ENCODE measurements around the gene LRRC1.

Gene LRRC1

DNA sequence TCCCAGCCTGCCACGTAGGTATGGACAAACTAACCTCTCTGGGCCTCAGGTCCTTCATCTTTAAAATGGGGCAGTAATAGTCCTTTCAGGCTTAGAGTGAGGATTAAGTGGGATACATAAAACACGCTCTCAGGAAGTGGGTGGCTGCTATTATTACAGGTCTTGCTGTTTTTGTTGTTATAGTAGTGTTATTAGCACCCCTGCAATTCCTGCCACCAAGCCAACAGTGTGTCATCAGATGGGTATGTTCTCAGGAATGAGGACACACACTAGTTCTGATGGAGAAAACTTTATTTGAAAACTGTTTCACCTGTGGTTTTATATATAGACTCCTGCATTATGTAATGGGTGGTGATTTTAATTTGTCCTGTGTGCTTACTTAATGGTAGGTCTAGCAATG is 131.7 kb downstream of the LRRC1 start:
- H3K4me1 ChIP-seq (ENCODE audit: control insufficient read depth, insufficient read depth, low read length) = peaks cover 21% of the 10 kb centered on the region
- H3K4me3 ChIP-seq (ENCODE audit: low read depth, low read length) = no peak overlapping the region
- no peaks in the 10 kb centered on the region for H3K9me3 ChIP-seq (ENCODE audit: control insufficient read depth, insufficient read depth, low read length)
- H3K36me3 ChIP-seq (ENCODE audit: control insufficient read depth, insufficient read depth, low read length) = no peaks in the 10 kb centered on the region
- H3K9ac ChIP-seq (ENCODE audit: low read depth, low read length) = no peak overlapping the region
- H3K27me3 ChIP-seq (ENCODE audit: control insufficient read depth, insufficient read depth, low read length) = no peaks in the 10 kb centered on the region
- no peak overlapping the region for H3K27ac ChIP-seq (ENCODE audit: low read depth, low read length)

DNA sequence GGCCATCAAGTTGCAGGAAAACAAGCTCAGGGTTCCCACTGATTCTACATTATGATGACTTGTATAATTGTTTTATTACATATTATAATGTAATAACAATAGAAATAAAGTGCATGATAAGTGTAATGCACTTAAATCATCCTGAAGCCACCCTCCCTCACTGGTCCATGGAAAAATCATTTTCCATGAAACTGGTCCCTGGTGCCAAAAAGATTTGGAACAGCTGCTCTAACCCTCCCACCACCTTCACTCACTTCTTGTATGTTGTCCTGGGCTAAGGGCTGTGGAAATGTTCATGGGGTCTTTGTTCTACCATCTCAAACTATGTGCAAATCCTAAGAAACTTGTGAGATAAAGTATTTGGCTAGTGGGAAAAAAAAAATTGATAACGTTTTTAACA is 133.8 kb downstream of the LRRC1 start:
- peaks cover 6% of the 10 kb centered on the region for H3K4me1 ChIP-seq (ENCODE audit: control insufficient read depth, insufficient read depth, low read length)
- H3K36me3 ChIP-seq (ENCODE audit: control insufficient read depth, insufficient read depth, low read length) = no peaks in the 10 kb centered on the region
- no peaks in the 10 kb centered on the region for H3K9me3 ChIP-seq (ENCODE audit: control insufficient read depth, insufficient read depth, low read length)
- H3K4me3 ChIP-seq (ENCODE audit: low read depth, low read length) = no peak overlapping the region
- H3K9ac ChIP-seq (ENCODE audit: low read depth, low read length) = no peak overlapping the region
- H3K27me3 ChIP-seq (ENCODE audit: control insufficient read depth, insufficient read depth, low read length) = no peaks in the 10 kb centered on the region
- no peak overlapping the region for H3K27ac ChIP-seq (ENCODE audit: low read depth, low read length)

DNA sequence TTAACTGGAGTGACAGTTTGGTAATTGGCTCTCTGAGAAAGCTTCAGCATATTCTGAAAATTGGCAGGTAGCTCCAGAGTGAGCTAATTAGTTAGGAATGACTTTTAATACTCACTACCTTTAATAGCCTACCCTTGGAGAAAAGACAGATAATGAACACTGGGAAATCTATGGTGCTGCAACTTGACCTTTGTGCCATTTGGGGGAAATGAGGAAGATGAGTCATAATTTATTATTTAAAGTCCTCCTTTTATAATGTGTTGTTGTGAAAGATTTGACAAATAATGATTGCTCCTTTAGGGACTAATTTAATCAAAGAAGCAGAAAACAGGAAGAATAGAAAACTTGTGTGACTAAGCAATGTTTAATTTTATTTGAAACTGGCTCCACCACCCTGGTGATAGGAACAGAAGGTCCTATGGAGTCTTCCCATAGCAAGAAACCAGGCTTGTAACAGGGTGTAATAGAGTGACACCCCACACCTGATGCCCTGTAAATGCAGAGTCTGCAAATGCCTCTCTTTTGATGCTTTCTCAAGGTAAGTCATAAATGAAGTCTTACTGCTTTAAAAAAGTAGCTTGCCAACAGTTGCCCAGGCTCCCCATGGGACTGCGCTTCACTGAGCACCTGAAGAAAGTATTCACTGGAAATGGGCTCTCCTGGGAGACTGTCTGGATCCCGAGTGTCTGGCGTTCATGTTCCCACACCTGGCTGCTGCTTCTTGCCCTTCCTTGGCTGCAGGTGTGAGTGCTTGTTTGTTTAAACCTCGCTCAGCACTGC is 134.4 kb downstream of the LRRC1 start:
- Histone ChIP-seq H3K27me3 (ENCODE audit: control insufficient read depth, insufficient read depth, low read length) (no peaks in the 10 kb centered on the region), H3K27ac (ENCODE audit: low read depth, low read length) (no peak overlapping the region), H3K9ac (ENCODE audit: low read depth, low read length) (no peak overlapping the region), H3K9me3 (ENCODE audit: control insufficient read depth, insufficient read depth, low read length) (no peaks in the 10 kb centered on the region), H3K4me3 (ENCODE audit: low read depth, low read length) (no peak overlapping the region), H3K4me1 (ENCODE audit: control insufficient read depth, insufficient read depth, low read length) (peaks cover 6% of the 10 kb centered on the region), H3K36me3 (ENCODE audit: control insufficient read depth, insufficient read depth, low read length) (no peaks in the 10 kb centered on the region)

DNA sequence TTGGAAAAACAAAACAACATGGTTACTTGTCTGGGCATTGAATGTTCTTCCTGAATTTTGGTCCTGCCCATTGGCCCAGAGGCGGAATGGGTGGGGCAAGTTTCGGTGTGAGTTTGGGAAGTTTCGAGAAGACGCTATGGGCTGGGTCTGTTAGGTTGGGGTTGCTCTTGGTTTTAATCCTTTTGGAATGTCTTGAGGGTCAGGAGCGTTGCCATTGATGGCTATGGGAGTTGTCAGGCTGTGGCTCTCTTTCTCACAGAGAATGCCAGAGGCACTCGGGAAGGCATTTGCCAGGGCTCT is 135.0 kb downstream of the LRRC1 start:
- H3K4me3 ChIP-seq (ENCODE audit: low read depth, low read length) = no peak overlapping the region
- H3K9ac ChIP-seq (ENCODE audit: low read depth, low read length) = no peak overlapping the region

DNA sequence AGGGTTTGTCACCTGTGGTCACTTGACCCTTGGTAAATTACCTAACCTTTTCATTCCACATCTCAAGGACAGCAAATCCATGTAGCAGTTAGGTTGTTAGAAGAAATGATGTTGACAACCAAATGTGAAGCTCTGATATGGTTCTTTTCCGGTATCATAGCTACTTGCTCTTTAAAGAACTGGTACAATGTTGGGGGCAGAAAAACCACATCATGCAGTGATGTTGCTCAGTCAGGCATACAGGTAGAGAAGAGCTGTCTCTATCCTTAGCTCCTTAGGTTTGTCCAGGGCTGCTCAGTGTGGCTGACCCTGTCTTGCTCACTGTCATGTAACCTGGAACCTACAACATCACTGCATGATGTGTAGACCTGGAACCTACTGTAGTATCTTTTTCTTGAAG is 135.5 kb downstream of the LRRC1 start:
- no peaks in the 10 kb centered on the region for H3K36me3 ChIP-seq (ENCODE audit: control insufficient read depth, insufficient read depth, low read length)
- no peak overlapping the region for H3K27ac ChIP-seq (ENCODE audit: low read depth, low read length)
- H3K9ac ChIP-seq (ENCODE audit: low read depth, low read length) = no peak overlapping the region
- H3K27me3 ChIP-seq (ENCODE audit: control insufficient read depth, insufficient read depth, low read length) = no peaks in the 10 kb centered on the region
- H3K4me3 ChIP-seq (ENCODE audit: low read depth, low read length) = no peak overlapping the region
- no peaks in the 10 kb centered on the region for H3K9me3 ChIP-seq (ENCODE audit: control insufficient read depth, insufficient read depth, low read length)
- no peaks in the 10 kb centered on the region for H3K4me1 ChIP-seq (ENCODE audit: control insufficient read depth, insufficient read depth, low read length)

More for the DNA sequence above, 135.0 kb downstream of the LRRC1 start:
- no peaks in the 10 kb centered on the region for H3K27me3 ChIP-seq (ENCODE audit: control insufficient read depth, insufficient read depth, low read length)
- no peaks in the 10 kb centered on the region for H3K9me3 ChIP-seq (ENCODE audit: control insufficient read depth, insufficient read depth, low read length)
- peaks cover under 1% of the 10 kb centered on the region; the same call in 1 of the 2 replicates for H3K4me1 ChIP-seq (ENCODE audit: control insufficient read depth, insufficient read depth, low read length)
- no peaks in the 10 kb centered on the region for H3K36me3 ChIP-seq (ENCODE audit: control insufficient read depth, insufficient read depth, low read length)
- H3K27ac ChIP-seq (ENCODE audit: low read depth, low read length) = no peak overlapping the region

DNA sequence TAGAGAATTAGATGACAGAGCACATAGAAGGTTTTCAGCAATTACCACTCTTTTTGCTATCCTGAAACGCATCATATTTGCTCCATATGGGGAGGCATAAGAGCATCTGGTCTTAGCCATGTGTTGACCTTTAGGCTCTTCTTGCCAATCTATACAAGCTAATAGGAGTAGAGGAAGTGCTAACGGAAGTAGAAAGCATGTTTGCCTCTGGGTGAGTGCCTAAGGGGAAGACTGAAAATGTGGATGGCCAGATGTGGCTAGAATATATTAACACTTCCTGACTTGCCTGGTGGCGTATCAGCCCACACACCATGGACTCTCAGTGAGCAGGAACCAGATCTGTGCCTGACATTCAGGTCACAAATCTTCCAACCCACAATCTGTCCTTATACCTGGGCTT is 136.3 kb downstream of the LRRC1 start:
- no peaks in the 10 kb centered on the region for H3K27me3 ChIP-seq (ENCODE audit: control insufficient read depth, insufficient read depth, low read length)
- H3K9me3 ChIP-seq (ENCODE audit: control insufficient read depth, insufficient read depth, low read length) = no peaks in the 10 kb centered on the region
- no peak overlapping the region for H3K4me3 ChIP-seq (ENCODE audit: low read depth, low read length)
- no peak overlapping the region for H3K27ac ChIP-seq (ENCODE audit: low read depth, low read length)
- H3K9ac ChIP-seq (ENCODE audit: low read depth, low read length) = no peak overlapping the region
- H3K36me3 ChIP-seq (ENCODE audit: control insufficient read depth, insufficient read depth, low read length) = no peaks in the 10 kb centered on the region
- no peaks in the 10 kb centered on the region for H3K4me1 ChIP-seq (ENCODE audit: control insufficient read depth, insufficient read depth, low read length)

DNA sequence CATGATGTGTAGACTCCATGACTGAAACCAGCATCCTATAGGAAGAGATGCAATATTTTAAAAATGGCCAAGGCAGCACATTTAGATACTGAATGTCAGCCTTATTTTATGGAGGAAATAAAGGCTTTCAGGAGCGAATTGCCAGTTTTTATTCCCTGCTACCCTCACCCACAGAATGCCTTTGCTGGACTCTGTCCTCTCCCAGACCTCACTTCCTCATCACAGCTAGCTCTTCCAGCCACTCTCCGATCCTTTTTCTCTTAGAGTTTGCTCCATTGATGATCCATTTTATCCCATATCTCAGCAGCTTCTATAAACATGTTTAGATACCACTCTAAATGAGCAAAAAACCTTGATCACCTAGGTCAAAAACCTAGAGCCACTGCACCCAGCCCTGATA is 137.7 kb downstream of the LRRC1 start:
- H3K9ac ChIP-seq (ENCODE audit: low read depth, low read length) = no peak overlapping the region
- no peak overlapping the region for H3K27ac ChIP-seq (ENCODE audit: low read depth, low read length)
- H3K4me3 ChIP-seq (ENCODE audit: low read depth, low read length) = no peak overlapping the region
- no peaks in the 10 kb centered on the region for H3K36me3 ChIP-seq (ENCODE audit: control insufficient read depth, insufficient read depth, low read length)
- H3K4me1 ChIP-seq (ENCODE audit: control insufficient read depth, insufficient read depth, low read length) = no peaks in the 10 kb centered on the region
- no peaks in the 10 kb centered on the region for H3K27me3 ChIP-seq (ENCODE audit: control insufficient read depth, insufficient read depth, low read length)
- H3K9me3 ChIP-seq (ENCODE audit: control insufficient read depth, insufficient read depth, low read length) = no peaks in the 10 kb centered on the region

DNA sequence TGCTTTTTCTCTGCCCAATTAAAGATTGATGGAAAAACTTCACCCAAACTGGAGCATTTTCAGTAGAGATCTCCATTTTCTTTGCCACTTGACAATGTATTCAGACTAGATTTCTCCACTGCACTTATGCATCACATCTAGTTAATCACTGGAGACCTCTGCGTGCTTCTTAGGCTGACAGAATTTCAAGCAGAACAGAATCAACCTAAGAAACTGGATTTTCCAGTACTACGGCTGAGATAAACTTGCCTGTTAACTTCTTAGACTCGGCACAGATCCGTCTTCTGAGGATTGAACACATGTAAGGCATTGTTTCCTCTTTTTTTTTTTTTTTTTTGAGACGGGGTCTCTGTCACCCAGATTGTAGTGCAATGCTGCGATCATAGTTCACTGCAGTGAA is 139.2 kb downstream of the LRRC1 start:
- Histone ChIP-seq H3K4me1 (ENCODE audit: control insufficient read depth, insufficient read depth, low read length) (no peaks in the 10 kb centered on the region), H3K9me3 (ENCODE audit: control insufficient read depth, insufficient read depth, low read length) (no peaks in the 10 kb centered on the region), H3K27ac (ENCODE audit: low read depth, low read length) (no peak overlapping the region), H3K9ac (ENCODE audit: low read depth, low read length) (no peak overlapping the region), H3K27me3 (ENCODE audit: control insufficient read depth, insufficient read depth, low read length) (no peaks in the 10 kb centered on the region), H3K4me3 (ENCODE audit: low read depth, low read length) (no peak overlapping the region), H3K36me3 (ENCODE audit: control insufficient read depth, insufficient read depth, low read length) (no peaks in the 10 kb centered on the region)

DNA sequence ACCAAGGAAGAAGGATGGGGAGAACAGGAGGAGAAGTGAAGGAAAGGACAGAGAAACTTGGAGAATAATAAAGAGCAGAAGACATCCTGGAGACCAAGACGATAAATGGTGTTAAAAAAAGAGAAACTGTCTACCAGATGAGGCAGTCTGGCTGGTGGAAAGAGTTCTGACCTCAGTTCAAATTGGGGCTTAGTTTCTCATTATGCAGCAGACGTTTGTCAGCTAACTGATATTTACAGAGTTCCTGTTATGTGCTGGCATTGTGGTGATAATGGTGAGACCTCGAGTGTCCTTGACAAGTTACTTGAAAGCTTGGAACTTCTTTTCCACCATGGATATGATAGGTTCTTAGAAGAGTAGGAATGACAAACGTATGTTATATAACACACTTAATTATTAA is 142.7 kb downstream of the LRRC1 start:
- H3K4me1 ChIP-seq (ENCODE audit: control insufficient read depth, insufficient read depth, low read length) = no peaks in the 10 kb centered on the region
- no peaks in the 10 kb centered on the region for H3K36me3 ChIP-seq (ENCODE audit: control insufficient read depth, insufficient read depth, low read length)
- no peak overlapping the region for H3K27ac ChIP-seq (ENCODE audit: low read depth, low read length)
- no peak overlapping the region for H3K9ac ChIP-seq (ENCODE audit: low read depth, low read length)
- H3K9me3 ChIP-seq (ENCODE audit: control insufficient read depth, insufficient read depth, low read length) = no peaks in the 10 kb centered on the region
- no peaks in the 10 kb centered on the region for H3K27me3 ChIP-seq (ENCODE audit: control insufficient read depth, insufficient read depth, low read length)
- no peak overlapping the region for H3K4me3 ChIP-seq (ENCODE audit: low read depth, low read length)

DNA sequence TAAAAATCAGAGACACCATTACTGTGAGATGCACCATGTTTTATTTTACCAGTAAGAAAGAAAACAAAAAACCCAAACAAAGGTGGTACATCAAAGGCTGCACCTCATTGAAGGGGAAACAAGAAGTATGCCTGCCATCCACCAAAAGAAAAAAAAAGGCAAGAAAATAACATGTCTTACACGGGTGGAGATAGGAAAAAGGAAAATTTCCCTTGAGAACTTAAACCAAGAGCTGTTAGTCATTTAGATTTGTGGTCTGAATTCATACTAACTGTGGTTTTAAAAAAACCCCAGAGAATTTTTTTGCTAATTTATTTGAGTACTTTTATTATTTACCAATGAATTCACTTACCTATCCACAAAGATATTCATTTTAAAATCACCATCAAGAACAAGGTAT is 144.0 kb downstream of the LRRC1 start:
- Histone ChIP-seq H3K4me3 (ENCODE audit: low read depth, low read length) (no peak overlapping the region), H3K36me3 (ENCODE audit: control insufficient read depth, insufficient read depth, low read length) (no peaks in the 10 kb centered on the region), H3K4me1 (ENCODE audit: control insufficient read depth, insufficient read depth, low read length) (no peaks in the 10 kb centered on the region), H3K9ac (ENCODE audit: low read depth, low read length) (no peak overlapping the region), H3K27ac (ENCODE audit: low read depth, low read length) (no peak overlapping the region), H3K27me3 (ENCODE audit: control insufficient read depth, insufficient read depth, low read length) (no peaks in the 10 kb centered on the region), H3K9me3 (ENCODE audit: control insufficient read depth, insufficient read depth, low read length) (no peaks in the 10 kb centered on the region)

DNA sequence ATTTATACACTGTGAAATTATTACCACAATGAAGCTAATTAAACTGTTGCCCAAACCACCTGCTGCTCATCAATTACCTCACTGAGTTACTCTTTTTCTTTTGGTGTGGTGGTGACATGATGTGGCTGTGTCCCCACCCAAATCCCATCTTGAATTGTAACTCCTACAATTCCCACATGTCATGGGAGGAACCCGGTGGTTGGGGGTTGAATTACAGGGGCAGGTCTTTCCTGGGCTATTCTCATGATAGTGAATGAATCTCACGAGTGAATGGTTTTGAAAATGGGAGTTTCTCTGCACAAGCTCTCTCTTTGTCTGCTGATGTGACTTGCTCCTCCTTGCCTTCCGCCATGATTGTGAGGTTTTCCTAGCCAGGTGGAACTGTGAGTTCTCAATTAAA is 145.0 kb downstream of the LRRC1 start:
- H3K4me1 ChIP-seq (ENCODE audit: control insufficient read depth, insufficient read depth, low read length) = no peaks in the 10 kb centered on the region
- H3K9ac ChIP-seq (ENCODE audit: low read depth, low read length) = no peak overlapping the region
- H3K4me3 ChIP-seq (ENCODE audit: low read depth, low read length) = no peak overlapping the region
- no peaks in the 10 kb centered on the region for H3K27me3 ChIP-seq (ENCODE audit: control insufficient read depth, insufficient read depth, low read length)
- H3K27ac ChIP-seq (ENCODE audit: low read depth, low read length) = no peak overlapping the region
- no peaks in the 10 kb centered on the region for H3K9me3 ChIP-seq (ENCODE audit: control insufficient read depth, insufficient read depth, low read length)
- no peaks in the 10 kb centered on the region for H3K36me3 ChIP-seq (ENCODE audit: control insufficient read depth, insufficient read depth, low read length)

DNA sequence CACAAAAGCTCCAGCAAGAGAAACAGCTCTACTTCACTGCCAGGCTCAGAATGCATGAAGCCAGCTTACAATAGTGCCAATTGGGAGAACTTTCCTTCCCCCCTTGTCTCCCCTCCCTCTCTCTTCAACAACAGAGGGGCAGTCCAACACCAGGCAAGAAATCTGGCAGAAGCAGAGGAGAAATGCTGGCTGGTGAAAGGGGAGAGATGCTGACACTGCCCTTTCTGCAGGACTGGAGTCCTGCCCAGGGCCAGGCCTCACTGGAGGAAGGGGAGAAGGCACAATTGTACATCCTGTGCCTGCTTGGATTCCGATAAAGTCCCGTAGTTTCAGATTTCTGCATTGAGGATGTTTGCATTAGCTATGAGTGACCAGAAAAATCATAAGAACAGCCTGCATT is 148.6 kb downstream of the LRRC1 start:
- Histone ChIP-seq H3K27ac (ENCODE audit: low read depth, low read length) (no peak overlapping the region), H3K4me1 (ENCODE audit: control insufficient read depth, insufficient read depth, low read length) (no peaks in the 10 kb centered on the region), H3K9me3 (ENCODE audit: control insufficient read depth, insufficient read depth, low read length) (no peaks in the 10 kb centered on the region), H3K4me3 (ENCODE audit: low read depth, low read length) (no peak overlapping the region), H3K36me3 (ENCODE audit: control insufficient read depth, insufficient read depth, low read length) (no peaks in the 10 kb centered on the region), H3K9ac (ENCODE audit: low read depth, low read length) (no peak overlapping the region), H3K27me3 (ENCODE audit: control insufficient read depth, insufficient read depth, low read length) (no peaks in the 10 kb centered on the region)

All from HUES48 (cell line).